OCI-LY3 (cell line): ENCODE measurements around the gene SEPTIN10.

Experiments used
- H2AFZ ChIP-seq: fragments of 200-600, 300-600 bp; shearing (Covaris generic); 2 replicates; pipeline ENCODE4 v1.6.0; 2014; ENCODE audit warnings: antibody characterized with exemption, low read depth, low read length
- H3K27ac ChIP-seq: fragments of 200-600, 300-600 bp; sonication (generic); 2 replicates; pipeline ENCODE4 v1.5.1; 2014; ENCODE audit warnings: mild to moderate bottlenecking, low read length, moderate library complexity, mixed read lengths
- H3K27me3 ChIP-seq: fragments of 200-600, 300-600 bp; sonication (generic); 2 replicates; pipeline ENCODE4 v1.6.1; 2014; ENCODE audit warnings: low read depth, low read length, mixed read lengths
- H3K36me3 ChIP-seq: fragments of 200-600, 300-600 bp; sonication (generic); replicated peaks from 2 replicates; pipeline ENCODE3; 2014; ENCODE audit warnings: low read depth, low read length, mixed read lengths
- H3K4me1 ChIP-seq: fragments of 300-600, 200-600 bp; sonication (generic); 2 replicates; pipeline ENCODE4 v1.6.1; 2014; ENCODE audit warnings: low read length, mixed read lengths
- H3K4me2 ChIP-seq: fragments of 200-600, 300-600 bp; sonication (generic); 2 replicates; pipeline ENCODE4 v1.6.1; 2014; ENCODE audit warnings: low read length, mixed read lengths
- H3K4me3 ChIP-seq: fragments of 300-600, 200-600 bp; sonication (generic); 2 replicates; pipeline ENCODE4 v1.5.1; 2014; ENCODE audit warnings: antibody characterized with exemption, mild to moderate bottlenecking, low read length, moderate library complexity
- H3K79me2 ChIP-seq: fragments of 300-600, 200-600 bp; shearing (Covaris generic); 2 replicates; pipeline ENCODE4 v1.6.1; 2014; ENCODE audit warnings: mild to moderate bottlenecking, low read length, mixed read lengths
- H3K9ac ChIP-seq: fragments of 300-600, 200-600 bp; shearing (Covaris generic); 2 replicates; pipeline ENCODE4 v1.6.0; 2014; ENCODE audit warnings: mild to moderate bottlenecking, low read length, moderate library complexity
- H3K9me3 ChIP-seq: fragments of 200-600, 300-600 bp; shearing (Covaris generic); 2 replicates; pipeline ENCODE4 v1.6.1; 2014; ENCODE audit warnings: low read length, mixed read lengths; ENCODE audit not compliant: insufficient read depth
- H4K20me1 ChIP-seq: fragments of 200-600, 300-600 bp; sonication (generic); 2 replicates; pipeline ENCODE4 v1.6.1; 2016; ENCODE audit warnings: low read length, mixed read lengths; ENCODE audit not compliant: insufficient read depth
- EZH2phosphoT487 ChIP-seq: fragments of 200-600 bp; shearing (Covaris generic); IDR thresholded peaks from 2 replicates; pipeline ENCODE4 v1.6.1; 2018; ENCODE audit warnings: antibody characterized with exemption, mixed run types, low read depth
- TF ChIP-seq, protein P1 (sequence below): fragments of 200-600, 300-600 bp; sonication (generic); IDR thresholded peaks from 2 replicates; pipeline ENCODE4 v1.5.1; 2014; ENCODE audit warnings: antibody characterized with exemption, low read length, low read depth

The SEPTIN10 gene

DNA sequence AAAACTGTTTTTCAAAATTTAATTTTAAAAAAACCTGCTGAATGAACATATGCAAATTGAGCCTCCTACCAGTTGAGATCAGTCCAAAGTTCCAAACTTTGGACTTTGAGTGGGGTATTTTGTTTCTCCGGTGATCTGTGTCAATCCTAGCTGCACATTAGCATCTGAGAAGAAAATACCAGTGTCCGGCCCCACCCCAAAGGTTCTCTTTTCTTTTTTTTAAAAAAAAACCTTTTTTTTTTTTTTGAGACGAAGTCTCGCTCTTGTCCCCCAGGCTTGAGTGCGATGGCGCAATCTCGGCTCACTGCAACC is 91.7 kb downstream of the SEPTIN10 start:
- Histone ChIP-seq H3K4me1 (no peaks in the 10 kb centered on the region), H3K27ac (no peak overlapping the region), H3K9ac (no peak overlapping the region), H3K4me3 (no peak overlapping the region), H3K79me2 (no peaks in the 10 kb centered on the region), H3K4me2 (no peak overlapping the region), H2AFZ (no peak overlapping the region), H4K20me1 (no peaks in the 10 kb centered on the region), H3K9me3 (no peaks in the 10 kb centered on the region), H3K36me3 (no peaks in the 10 kb centered on the region), H3K27me3 (no peaks in the 10 kb centered on the region)
- no peak for TF ChIP-seq EZH2phosphoT487
- TF ChIP-seq, protein P1, sequence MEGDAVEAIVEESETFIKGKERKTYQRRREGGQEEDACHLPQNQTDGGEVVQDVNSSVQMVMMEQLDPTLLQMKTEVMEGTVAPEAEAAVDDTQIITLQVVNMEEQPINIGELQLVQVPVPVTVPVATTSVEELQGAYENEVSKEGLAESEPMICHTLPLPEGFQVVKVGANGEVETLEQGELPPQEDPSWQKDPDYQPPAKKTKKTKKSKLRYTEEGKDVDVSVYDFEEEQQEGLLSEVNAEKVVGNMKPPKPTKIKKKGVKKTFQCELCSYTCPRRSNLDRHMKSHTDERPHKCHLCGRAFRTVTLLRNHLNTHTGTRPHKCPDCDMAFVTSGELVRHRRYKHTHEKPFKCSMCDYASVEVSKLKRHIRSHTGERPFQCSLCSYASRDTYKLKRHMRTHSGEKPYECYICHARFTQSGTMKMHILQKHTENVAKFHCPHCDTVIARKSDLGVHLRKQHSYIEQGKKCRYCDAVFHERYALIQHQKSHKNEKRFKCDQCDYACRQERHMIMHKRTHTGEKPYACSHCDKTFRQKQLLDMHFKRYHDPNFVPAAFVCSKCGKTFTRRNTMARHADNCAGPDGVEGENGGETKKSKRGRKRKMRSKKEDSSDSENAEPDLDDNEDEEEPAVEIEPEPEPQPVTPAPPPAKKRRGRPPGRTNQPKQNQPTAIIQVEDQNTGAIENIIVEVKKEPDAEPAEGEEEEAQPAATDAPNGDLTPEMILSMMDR, result no peak

DNA sequence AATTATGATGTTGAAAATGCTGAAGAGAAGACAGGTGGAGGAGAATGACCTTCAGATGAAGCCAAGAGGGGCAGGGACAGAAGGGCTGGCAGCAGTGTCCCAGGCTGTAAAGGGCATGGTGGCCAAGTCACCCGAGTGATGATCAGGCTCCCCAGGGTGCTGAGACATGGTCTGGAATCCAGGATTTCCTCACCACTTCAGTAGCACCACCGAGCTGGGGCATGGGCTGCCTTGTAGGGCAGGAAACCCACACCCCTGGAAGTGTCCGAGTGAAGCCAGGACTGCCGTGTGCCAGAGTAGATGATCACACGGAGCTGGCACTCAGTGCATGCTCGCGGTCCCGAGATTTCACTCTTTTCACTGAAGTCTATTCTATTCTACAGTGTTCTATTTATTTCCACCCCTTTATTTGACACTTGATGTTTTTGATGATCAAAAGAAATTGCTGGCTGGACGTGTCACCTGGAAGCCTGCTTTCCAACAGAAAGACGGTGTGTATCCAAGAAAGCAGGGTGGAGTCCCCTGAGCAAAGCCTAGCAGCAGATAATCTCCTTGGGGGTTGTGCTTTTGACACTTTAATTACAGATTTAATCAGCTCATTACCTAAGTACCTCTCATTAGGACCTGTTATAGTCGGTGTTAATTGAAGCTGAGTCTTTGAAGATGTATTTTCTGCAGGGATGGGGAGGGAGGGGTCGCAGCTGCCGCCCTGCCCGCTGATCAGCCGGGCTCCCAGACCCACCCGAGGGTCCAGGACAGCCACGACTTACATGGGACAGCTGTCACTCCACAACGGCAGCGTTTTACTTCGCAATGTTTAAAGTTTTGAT is 92.3 kb downstream of the SEPTIN10 start:
- Histone ChIP-seq H3K9ac (no peak overlapping the region), H4K20me1 (no peaks in the 10 kb centered on the region), H3K79me2 (no peaks in the 10 kb centered on the region), H2AFZ (no peak overlapping the region), H3K4me3 (no peak overlapping the region), H3K9me3 (no peaks in the 10 kb centered on the region), H3K27ac (no peak overlapping the region), H3K36me3 (no peaks in the 10 kb centered on the region), H3K27me3 (no peaks in the 10 kb centered on the region), H3K4me2 (no peak overlapping the region), H3K4me1 (no peaks in the 10 kb centered on the region)
- TF ChIP-seq EZH2phosphoT487, result no peak
- TF ChIP-seq, protein P1, result no peak

DNA sequence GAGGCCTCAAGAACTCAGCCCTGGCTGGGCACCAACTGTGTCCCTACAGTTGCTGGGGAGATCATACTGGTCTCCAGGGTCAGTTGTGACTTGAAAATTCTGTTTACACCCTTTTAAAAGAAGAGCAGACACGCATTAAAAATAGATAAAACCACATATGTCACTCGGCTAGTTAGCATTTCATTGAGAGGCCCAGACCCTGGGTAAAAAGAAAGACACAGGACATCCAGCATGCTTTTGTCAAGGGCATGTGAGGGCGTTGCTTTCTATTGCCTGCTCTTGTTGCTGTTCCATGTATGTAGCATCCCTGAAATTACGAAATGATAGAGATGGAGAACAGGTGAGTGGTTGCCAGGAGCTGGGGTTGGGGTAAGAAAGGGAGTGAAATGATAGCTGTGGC is 94.3 kb downstream of the SEPTIN10 start:
- H3K27ac ChIP-seq, result no peak overlapping the region
- H4K20me1 ChIP-seq, result no peaks in the 10 kb centered on the region
- no peak overlapping the region for H3K9ac ChIP-seq
- no peak overlapping the region for H3K4me2 ChIP-seq
- no peaks in the 10 kb centered on the region for H3K79me2 ChIP-seq
- H3K4me1 ChIP-seq, result peaks cover 9% of the 10 kb centered on the region
- no peaks in the 10 kb centered on the region for H3K9me3 ChIP-seq
- H2AFZ ChIP-seq, result no peak overlapping the region
- H3K4me3 ChIP-seq, result no peak overlapping the region
- TF ChIP-seq EZH2phosphoT487, result no peak
- TF ChIP-seq, protein P1, result no peak
- no peaks in the 10 kb centered on the region for H3K27me3 ChIP-seq
- no peaks in the 10 kb centered on the region for H3K36me3 ChIP-seq

DNA sequence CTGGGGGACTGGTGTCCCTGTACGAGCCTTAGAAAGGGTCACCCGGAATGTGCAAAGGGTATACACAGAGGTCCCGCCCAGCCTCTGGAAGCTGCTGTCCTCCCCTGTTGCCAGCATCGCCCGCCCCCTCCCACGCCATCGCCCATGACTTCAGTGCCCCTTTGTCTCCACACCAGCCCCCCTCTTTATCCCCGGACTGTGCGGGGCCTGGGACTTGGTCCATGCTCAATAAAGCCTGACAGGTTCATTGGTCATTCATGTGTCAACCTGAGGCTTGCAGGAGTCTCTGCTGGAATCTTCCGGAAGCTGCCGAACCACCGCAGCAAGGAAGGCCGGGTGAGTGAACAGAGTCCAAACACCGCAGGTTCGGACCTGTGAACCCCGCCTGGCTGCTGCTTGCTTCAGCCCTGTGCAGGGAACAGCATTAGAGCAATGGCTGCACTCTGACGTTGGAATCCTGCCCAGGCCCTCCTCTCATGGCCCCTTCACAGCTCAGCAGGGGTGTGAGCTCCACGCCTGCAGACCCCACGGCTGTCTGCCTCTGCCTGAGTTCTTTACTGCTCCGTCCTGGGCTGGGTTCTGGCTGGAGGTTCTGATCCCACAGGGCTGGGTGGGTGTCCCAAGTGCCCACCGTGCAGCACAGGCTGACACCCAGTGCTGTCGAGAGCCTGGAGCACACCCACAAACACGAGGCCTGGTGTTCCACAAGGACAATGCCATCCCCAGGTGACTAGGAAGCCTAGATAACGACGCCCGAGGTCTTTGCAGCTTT is 96.5 kb downstream of the SEPTIN10 start:
- Histone ChIP-seq H4K20me1 (no peaks in the 10 kb centered on the region), H3K4me2 (no peak overlapping the region), H3K36me3 (no peaks in the 10 kb centered on the region), H3K4me3 (no peak overlapping the region), H3K4me1 (peaks cover 21% of the 10 kb centered on the region), H3K79me2 (no peaks in the 10 kb centered on the region), H3K27me3 (no peaks in the 10 kb centered on the region), H3K9me3 (no peaks in the 10 kb centered on the region), H3K9ac (no peak overlapping the region), H3K27ac (no peak overlapping the region), H2AFZ (no peak overlapping the region)
- TF ChIP-seq, protein P1, result no peak
- no peak for TF ChIP-seq EZH2phosphoT487
